Tibial nerve (tissue), 4 donors: ENCODE data around the gene HDHD5. TPM values are rescaled to one million over a fixed set of nuclear protein-coding genes. Genes with fewer than 3 reads are reported as not detected.

ENCODE experiments used
- DNase-seq, 2 donors: peaks; one replicate each; pipeline ENCODE4 v3.0.0-alpha.2; 2019; ENCODE audit warnings: low spot score in 2 of 2
- H3K27ac ChIP-seq, 4 donors: fragments of 200-600 bp; sonication (generic) in 3 of 4; one replicate each; pipeline ENCODE4 v1.5.1; 2017 to 2019; ENCODE audit warnings: mild to moderate bottlenecking in 1 of 4
- H3K27me3 ChIP-seq, 2 donors: fragments of 200-600 bp; sonication (generic) in 1 of 2; one replicate each; pipeline versions ENCODE4 v1.5.1 to v1.6.0; 2017 to 2019
- H3K36me3 ChIP-seq, 3 donors: fragments of 200-600 bp; sonication (generic); one replicate each; pipeline ENCODE4 v1.5.1; 2018 to 2019
- H3K4me1 ChIP-seq, 4 donors: fragments of 200-600 bp; sonication (generic) in 3 of 4; one replicate each; pipeline ENCODE4 v1.5.1; 2017 to 2019
- H3K4me3 ChIP-seq, 4 donors: fragments of 200-600 bp; sonication (generic) in 3 of 4; one replicate each; pipeline ENCODE4 v1.5.1; 2017 to 2019; ENCODE audit warnings: mild to moderate bottlenecking in 1 of 4, moderate library complexity in 1 of 4
- H3K9me3 ChIP-seq, 4 donors: fragments of 200-600 bp; sonication (generic) in 3 of 4; one replicate each; pipeline ENCODE4 v1.5.1; 2017 to 2019
- CTCF ChIP-seq, 5 experiments: fragments of 200-600 bp in 3 of 5; fragments of 450-650 bp in 2 of 5; sonication (generic) in 3 of 5; IDR thresholded peaks; one replicate each; pipeline ENCODE4 v1.5.1; 2016 to 2019; ENCODE audit warnings: antibody characterized with exemption in 5 of 5, mild to moderate bottlenecking in 3 of 5, moderate library complexity in 2 of 5
- EP300 ChIP-seq, 2 donors: sonication (generic); formaldehyde crosslinking; IDR thresholded peaks; one replicate each; pipeline ENCODE4 v1.6.1; 2017; ENCODE audit warnings: antibody characterized with exemption in 2 of 2, mild to moderate bottlenecking in 1 of 2
- POLR2A ChIP-seq, 2 donors: fragments of 450-650 bp; IDR thresholded peaks; one replicate each; pipeline ENCODE4 v1.6.1; 2017; ENCODE audit warnings: antibody characterized with exemption in 2 of 2, mild to moderate bottlenecking in 2 of 2, moderate library complexity in 2 of 2
- WGBS, 2 donors: methylation state at CpG; one replicate each; pipeline ENCODE4 v1.1.5; 2018; 5-methylcytosine and 5-hydroxymethylcytosine counted together
- total RNA-seq, 4 donors: library from RNA; depleted of rRNA; stranded (reverse); fragments of >200 nt; gene quantifications; one replicate each; pipeline ENCODE4 v1.1.0, GENCODE V29; 2016

HDHD5 gene
- total RNA-seq, 4 donors from 2014 or later: 34.7 to 51.3 (median 44.3) TPM

GRCh38 chr22:17116572-17117330 is 42.3 kb downstream of the HDHD5 start:
- Histone ChIP-seq H3K27ac (no peak overlapping the region), H3K4me3 (no peak overlapping the region), H3K27me3 (peaks cover 0 to 19% of the 10 kb centered on the region in 2 donors), H3K36me3 (peaks cover 0 to under 1% (median 0%) of the 10 kb centered on the region in 3 donors), H3K9me3 (no peaks in the 10 kb centered on the region), H3K4me1 (peaks cover 0 to 12% (median 4%) of the 10 kb centered on the region in 4 donors)
- no peak for DNase-seq
- TF ChIP-seq CTCF (IDR thresholded peaks at IDR 0.05) (no peak), POLR2A (IDR thresholded peaks at IDR 0.05) (no peak), EP300 (IDR thresholded peaks at IDR 0.05) (no peak)
- WGBS, 2 donors: 44 to 47% methylated on average over 6 of the region's 6 CpGs

DNA sequence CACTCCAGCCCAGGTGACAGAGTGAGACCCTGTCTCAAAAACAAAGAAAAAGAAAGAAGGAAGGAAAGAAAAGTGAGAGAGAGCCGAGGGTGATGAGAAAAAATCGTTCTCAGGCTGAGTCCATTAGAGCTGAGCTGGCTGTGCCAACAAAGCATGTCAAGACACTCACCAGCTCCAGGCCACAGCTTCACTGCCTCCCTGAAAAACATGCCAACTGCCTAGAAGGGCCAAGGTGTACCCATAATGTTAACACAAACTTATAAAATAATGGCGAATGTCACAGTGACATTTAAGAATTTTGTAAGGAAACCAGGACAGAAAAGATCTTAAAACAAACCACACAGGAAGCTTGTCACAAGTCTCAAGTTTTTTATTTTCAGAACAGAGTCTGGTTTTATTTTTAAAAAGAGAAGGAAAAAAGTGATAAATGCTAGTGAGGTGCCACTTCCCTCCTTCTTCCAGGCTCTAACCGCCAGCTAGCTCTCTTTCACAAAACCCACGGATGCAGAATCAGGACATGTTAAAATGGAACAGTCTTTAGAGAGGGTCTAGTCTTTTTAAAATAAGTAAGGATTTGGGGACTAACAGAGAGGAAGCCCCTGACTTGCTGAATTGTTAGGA is 43.0 kb downstream of the HDHD5 start:
- peaks cover 0 to 5% (median 1%) of the 10 kb centered on the region in 4 donors for H3K4me1 ChIP-seq
- H3K27ac ChIP-seq: no peak overlapping the region
- no peak overlapping the region for H3K4me3 ChIP-seq
- H3K27me3 ChIP-seq: peaks cover 0 to 14% of the 10 kb centered on the region in 2 donors
- peaks cover 0 to 7% (median 0%) of the 10 kb centered on the region in 3 donors for H3K36me3 ChIP-seq
- no peak for TF ChIP-seq POLR2A (IDR thresholded peaks at IDR 0.05)
- no peak for TF ChIP-seq EP300 (IDR thresholded peaks at IDR 0.05)
- TF ChIP-seq CTCF (IDR thresholded peaks at IDR 0.05): no peak
- WGBS, 2 donors: 69 to 71% methylated on average over 5 of the region's 5 CpGs
- H3K9me3 ChIP-seq: no peaks in the 10 kb centered on the region
- DNase-seq: no peak

GRCh38 chr22:17115236-17115635 is 43.8 kb downstream of the HDHD5 start:
- Histone ChIP-seq H3K27ac (no peak overlapping the region), H3K36me3 (peaks cover 0 to 15% (median 0%) of the 10 kb centered on the region in 3 donors), H3K4me3 (no peak overlapping the region), H3K4me1 (no peaks in the 10 kb centered on the region), H3K9me3 (no peaks in the 10 kb centered on the region), H3K27me3 (peaks cover 0 to 14% of the 10 kb centered on the region in 2 donors)
- 26 to 36% methylated on average over 4 of the region's 4 CpGs for WGBS, 2 donors
- DNase-seq: no peak
- TF ChIP-seq CTCF (IDR thresholded peaks at IDR 0.05) (no peak), EP300 (IDR thresholded peaks at IDR 0.05) (no peak)

DNA sequence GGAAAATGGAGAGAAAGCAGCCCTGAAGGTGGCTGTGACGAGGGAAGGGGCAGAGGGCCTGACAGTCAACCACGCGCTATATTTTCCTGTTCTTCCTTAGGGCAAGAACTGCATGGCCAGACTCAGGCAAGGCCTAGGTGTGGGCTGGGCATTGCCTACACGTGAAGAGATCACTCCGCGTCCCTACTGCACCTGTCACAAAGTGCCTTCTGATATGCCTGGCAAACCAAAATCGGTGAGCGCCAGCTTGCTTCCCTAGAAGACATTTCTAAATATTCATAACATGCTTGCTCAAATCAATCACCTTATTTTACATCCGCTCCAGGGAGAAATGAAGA is 44.2 kb downstream of the HDHD5 start:
- peaks cover 0 to 19% (median 1%) of the 10 kb centered on the region in 3 donors for H3K36me3 ChIP-seq
- H3K4me3 ChIP-seq: no peak overlapping the region
- DNase-seq: no peak
- H3K9me3 ChIP-seq: no peaks in the 10 kb centered on the region
- 83 to 85% methylated on average over 9 of the region's 9 CpGs for WGBS, 2 donors
- TF ChIP-seq POLR2A (IDR thresholded peaks at IDR 0.05) (no peak), CTCF (IDR thresholded peaks at IDR 0.05) (no peak), EP300 (IDR thresholded peaks at IDR 0.05) (no peak)
- H3K27me3 ChIP-seq: peaks cover 0 to 13% of the 10 kb centered on the region in 2 donors
- H3K4me1 ChIP-seq: no peaks in the 10 kb centered on the region
- H3K27ac ChIP-seq: no peak overlapping the region
